ENCODE data around the gene LGALS3BP. TPM values are rescaled to one million over a fixed set of nuclear protein-coding genes. Genes with fewer than 3 reads are reported as not detected.

LGALS3BP gene
- total and polyA plus RNA-seq, 2 of the 4 experiments (the other 2 are of a cell fraction): 33.7 to 273 TPM

GRCh38 chr17:79014158-79014758 is 34.5 kb upstream of the LGALS3BP start:
- Histone ChIP-seq H2BK120ac (ENCODE audit: low read depth, low read length) (no peak overlapping the region), H3K9me3 (ENCODE audit: control insufficient read depth, insufficient read depth, low read length) (no peaks in the 10 kb centered on the region), H2BK20ac (ENCODE audit: low read depth, low read length) (no peak overlapping the region), H2BK15ac (ENCODE audit: low read depth, low read length) (no peak overlapping the region), H3K27me3 (ENCODE audit: control insufficient read depth, insufficient read depth, low read length) (no peaks in the 10 kb centered on the region), H3K9ac (ENCODE audit: low read depth, low read length) (no peak overlapping the region), H3K23ac (ENCODE audit: low read depth, low read length) (no peak overlapping the region), H3K27ac (ENCODE audit: insufficient read depth, low read length) (no peak overlapping the region), H4K91ac (ENCODE audit: insufficient read depth, low read depth, low read length) (no peak overlapping the region), H4K8ac (ENCODE audit: low read depth in 2 of 2, low read length in 2 of 2) (no peak overlapping the region), H3K14ac (replicated peaks; ENCODE audit: low read depth, low read length) (no peak overlapping the region), H2AK5ac (ENCODE audit: low read depth, low read length) (no peak overlapping the region), H4K20me1 (ENCODE audit: insufficient read depth, low read length) (no peaks in the 10 kb centered on the region), H2BK5ac (ENCODE audit: low read depth, low read length, poor library complexity, severe bottlenecking) (no peak overlapping the region), H2AK9ac (replicated peaks; ENCODE audit: low read depth, low read length, poor library complexity) (no peak overlapping the region), H4K5ac (ENCODE audit: low read depth, low read length) (no peak overlapping the region), H3K4me1 (ENCODE audit: control insufficient read depth, insufficient read depth, low read length) (peaks cover 5% of the 10 kb centered on the region), H3K36me3 (ENCODE audit: control insufficient read depth, insufficient read depth, low read length) (no peaks in the 10 kb centered on the region), H3K18ac (ENCODE audit: low read depth, low read length) (no peak overlapping the region), H3K9me1 (ENCODE audit: insufficient read depth, low read length) (peaks cover 5% of the 10 kb centered on the region; the same call in 1 of the 2 replicates), H3K4me2 (ENCODE audit: low read depth, low read length) (no peak overlapping the region), H3K56ac (ENCODE audit: extremely low read depth, insufficient read depth, low read length) (no peak overlapping the region), H2AFZ (replicated peaks; ENCODE audit: low read length, poor library complexity) (no peak overlapping the region), H3K79me1 (ENCODE audit: low read depth in 1 of 2, low read length in 2 of 2) (peaks cover under 1 to 8% of the 10 kb centered on the region in 2 experiments; a peak in 3 of 4 replicates), H3K4ac (ENCODE audit: low read depth, low read length) (no peak overlapping the region), H3K4me3 (ENCODE audit: insufficient read depth, low read depth, low read length) (no peak overlapping the region)
- CTCF ChIA-PET: interaction anchor here (1.1 kb wide), 1 partner anchor 22 kb away, joined by 3 read pairs; no protein-coding TSS in a partner anchor
- intact Hi-C loops (cut with micrococcal nuclease): no loop called here
- DNase-seq: no peak
- dilution Hi-C loops (cut with HindIII; ENCODE audit: low sequenced_read_pairs, unreplicated experiment): no loop called here
- WGBS, 2 experiments (ENCODE audit: extremely low coverage in 2 of 2, insufficient read length in 1 of 2): no CpG with 5 or more reads among the region's 2 CpGs
- in situ Hi-C loops (cut with MboI; ENCODE audit: low sequenced_read_pairs): loop anchor here (10.0 kb wide), 1 partner anchor 381 kb away; no protein-coding TSS in a partner anchor
- no peak for TF ChIP-seq CEBPB (IDR thresholded peaks at IDR 0.05; ENCODE audit: low read depth, low read length)
- BruUV-seq (replicated peaks): no TSS peak
- POLR2A ChIA-PET (ENCODE audit: unreplicated experiment): no interaction called here
- ATAC-seq (ENCODE audit: low read depth): no peak
